ENCODE data around the gene CCDC30.
"Not testable (repeated sequence)": the region's sequence is repeated elsewhere in the genome, so short reads cannot be mapped to it uniquely, and the experiment has no call there.

Gene CCDC30

GRCh38 chr1:42450061-42450460, 13.0 kb upstream of the CCDC30 start:
- DNase-seq (ENCODE audit: low read depth in 3 of 3): no peak

GRCh38 chr1:42453386-42453785, 9.7 kb upstream of the CCDC30 start:
- DNase-seq (ENCODE audit: low read depth in 3 of 3): no peak

- DNase-seq (ENCODE audit: low read depth in 3 of 3): no peak
Observed at GRCh38 chr1:42454403-42454802, 8.7 kb upstream of the CCDC30 start.

GRCh38 chr1:42456010-42456753, 6.9 kb upstream of the CCDC30 start, which contains the start of the genes PPCS and ZMYND12:
PPCS (plus strand) TSS chr1:42456543; CDS start chr1:42456566, 23 bp downstream.
ZMYND12 (minus strand) TSS chr1:42456022; CDS start chr1:42455997, 25 bp downstream.
- peak; percentile 88 to 90 (median 89) for DNase-seq (ENCODE audit: low read depth in 3 of 3)

- peak; percentile 12 to 44 (median 36) for DNase-seq (ENCODE audit: low read depth in 3 of 3)
Observed at GRCh38 chr1:42456754-42457089, 6.4 kb upstream of the CCDC30 start.

GRCh38 chr1:42461196-42461595, 1.9 kb upstream of the CCDC30 start:
- no peak for DNase-seq (ENCODE audit: low read depth in 3 of 3)

GRCh38 chr1:42463921-42464320, 835 bp downstream of the CCDC30 start:
- DNase-seq (ENCODE audit: low read depth in 3 of 3): no peak

- DNase-seq (ENCODE audit: low read depth in 3 of 3): no peak
Observed at GRCh38 chr1:42466030-42466429, 2.9 kb downstream of the CCDC30 start.

- DNase-seq (ENCODE audit: low read depth in 3 of 3): no peak
Observed at GRCh38 chr1:42469727-42470126, 6.6 kb downstream of the CCDC30 start.

GRCh38 chr1:42476605-42477004, 13.5 kb downstream of the CCDC30 start:
- DNase-seq (ENCODE audit: low read depth in 3 of 3): no peak

GRCh38 chr1:42477354-42477753, 14.3 kb downstream of the CCDC30 start:
- not testable (repeated sequence) for DNase-seq (ENCODE audit: low read depth in 3 of 3)

- no peak for DNase-seq (ENCODE audit: low read depth in 3 of 3)
Observed at GRCh38 chr1:42477775-42478174, 14.7 kb downstream of the CCDC30 start.

- DNase-seq (ENCODE audit: low read depth in 3 of 3): no peak
Observed at GRCh38 chr1:42479621-42480020, 16.5 kb downstream of the CCDC30 start.

GRCh38 chr1:42480921-42481320, 17.8 kb downstream of the CCDC30 start:
- DNase-seq (ENCODE audit: low read depth in 3 of 3): no peak

GRCh38 chr1:42482635-42483153, 19.6 kb downstream of the CCDC30 start:
- no peak for DNase-seq (ENCODE audit: low read depth in 3 of 3)

- no peak for DNase-seq (ENCODE audit: low read depth in 3 of 3)
Observed at GRCh38 chr1:42484382-42484781, 21.3 kb downstream of the CCDC30 start.

- no peak for DNase-seq (ENCODE audit: low read depth in 3 of 3)
Observed at GRCh38 chr1:42490237-42490636, 27.2 kb downstream of the CCDC30 start.

- DNase-seq (ENCODE audit: low read depth in 3 of 3): not testable (repeated sequence)
Observed at GRCh38 chr1:42502031-42502430, 38.9 kb downstream of the CCDC30 start.

- DNase-seq (ENCODE audit: low read depth in 3 of 3): no peak
Observed at GRCh38 chr1:42504535-42505128, 41.5 kb downstream of the CCDC30 start.

GRCh38 chr1:42506576-42506975, 43.5 kb downstream of the CCDC30 start:
- no peak for DNase-seq (ENCODE audit: low read depth in 3 of 3)

GRCh38 chr1:42511581-42512155, 48.6 kb downstream of the CCDC30 start:
- DNase-seq (ENCODE audit: low read depth in 3 of 3): not testable (repeated sequence)

- no peak for DNase-seq (ENCODE audit: low read depth in 3 of 3)
Observed at GRCh38 chr1:42518908-42519307, 55.8 kb downstream of the CCDC30 start.

GRCh38 chr1:42523171-42523570, 60.1 kb downstream of the CCDC30 start:
- no peak for DNase-seq (ENCODE audit: low read depth in 3 of 3)
